ENCODE measurements around the gene FAM240A.
A peak's percentile ranks its signal among the peaks of the same experiment; 100 is the strongest.

The FAM240A gene

DNA sequence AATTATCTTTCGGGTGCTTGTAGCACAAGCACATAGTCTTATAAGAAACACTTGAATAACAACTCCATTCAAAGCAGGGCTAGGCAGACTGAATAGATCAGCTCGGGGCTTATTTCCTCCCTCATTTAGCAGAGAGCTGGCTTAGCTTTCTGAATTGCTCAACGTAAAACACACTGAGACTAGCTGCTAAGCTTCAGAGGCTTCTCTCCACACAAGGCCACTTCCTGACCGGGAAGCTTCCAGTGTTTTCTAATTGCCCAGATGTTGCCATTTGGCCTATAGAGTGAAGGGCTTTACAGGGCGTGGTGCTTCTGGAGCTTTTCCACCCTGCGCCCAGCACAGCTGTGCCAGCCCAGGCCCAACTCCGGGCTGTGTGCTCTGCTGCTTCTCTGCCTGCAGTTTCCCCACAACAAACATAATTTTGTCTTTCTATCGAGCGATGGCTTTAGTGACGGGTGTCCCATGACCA, 16.6 kb downstream of the FAM240A start:
- DNase-seq, result no peak

DNA sequence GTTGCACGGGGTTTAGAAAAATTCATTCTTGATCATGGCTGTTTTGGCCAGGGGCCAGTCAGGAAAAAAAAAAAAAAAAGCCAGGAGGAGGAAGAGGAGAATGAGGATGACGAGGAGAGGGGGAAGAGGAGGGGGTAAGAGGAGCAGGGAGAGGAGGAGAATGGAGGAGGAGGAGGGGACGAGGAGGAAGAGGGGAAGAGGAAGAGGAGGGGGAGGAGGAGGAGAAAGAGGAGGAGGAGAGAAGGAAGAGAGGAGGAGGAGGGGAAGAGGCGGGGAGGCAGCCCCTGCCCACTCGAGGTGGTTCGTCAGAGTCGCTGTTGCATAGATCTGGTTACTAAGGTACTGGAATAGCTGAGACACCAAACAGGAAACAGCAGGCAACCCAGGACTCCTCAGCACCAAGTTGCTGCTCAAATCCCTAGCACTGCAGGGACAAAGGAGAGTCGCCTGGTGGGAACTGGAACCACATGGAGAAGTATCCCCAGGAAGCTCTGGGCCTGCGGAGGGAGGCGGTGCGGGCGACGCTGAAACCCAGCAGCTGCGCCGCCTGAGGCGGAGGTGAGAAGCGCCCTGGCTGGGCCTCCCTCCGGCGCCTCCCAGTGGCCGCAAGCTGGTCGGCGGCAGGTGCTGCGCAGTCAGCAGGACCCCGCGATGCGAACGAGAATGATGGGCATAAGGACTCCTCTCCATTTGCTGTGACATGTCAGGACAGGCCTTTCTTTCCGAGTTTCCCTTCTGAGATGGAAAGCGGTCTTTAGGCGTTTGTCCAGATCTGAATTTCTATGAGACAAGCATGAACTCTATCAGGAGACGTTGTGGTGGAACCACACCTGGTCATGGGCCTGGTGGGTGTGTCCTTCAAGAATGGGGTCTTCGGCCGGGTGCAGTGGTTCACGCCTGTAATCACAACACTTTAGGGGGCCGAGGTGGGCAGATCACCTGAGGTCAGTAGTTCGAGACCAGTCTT, 17.5 kb downstream of the FAM240A start:
- no peak for DNase-seq

DNA sequence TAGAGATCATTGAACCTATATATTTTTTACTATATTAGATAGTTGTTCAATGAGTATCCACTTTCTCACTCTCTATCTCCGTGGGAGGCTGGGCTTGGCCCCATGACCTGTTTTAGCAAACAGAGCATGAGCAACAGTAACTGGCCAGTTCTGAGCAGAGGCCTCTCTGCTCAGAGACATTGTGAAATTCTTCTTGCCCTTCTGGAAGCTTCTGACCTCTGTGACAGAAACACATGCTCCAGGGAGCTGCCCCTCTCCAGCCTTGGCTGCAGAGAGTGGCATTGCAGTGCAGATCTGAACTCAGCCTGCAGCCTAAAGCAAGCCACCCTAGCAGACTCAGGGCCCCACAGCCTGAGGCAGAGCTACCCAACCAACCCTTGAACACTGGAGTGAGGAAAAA, 20.5 kb downstream of the FAM240A start:
- no peak for DNase-seq

DNA sequence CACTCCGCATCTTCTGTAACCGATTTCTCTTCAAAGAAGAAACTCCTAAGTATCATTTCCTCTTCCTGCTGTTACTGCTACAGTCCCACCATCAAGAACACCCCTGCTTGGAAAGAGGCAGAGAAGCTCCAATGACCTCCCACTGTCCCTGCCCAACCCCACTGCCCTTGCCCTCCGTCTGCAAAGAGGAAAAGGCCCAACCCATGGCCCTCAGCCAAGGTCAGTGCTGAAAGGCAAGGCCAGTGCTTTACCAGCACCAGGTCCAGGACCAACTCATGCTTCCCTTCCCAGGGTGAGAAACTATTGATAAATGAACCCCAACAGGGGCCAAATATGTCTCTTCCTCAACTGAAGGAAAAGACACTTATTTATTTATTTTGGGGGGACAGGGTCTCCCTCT, 22.5 kb downstream of the FAM240A start:
- DNase-seq, result no peak

DNA sequence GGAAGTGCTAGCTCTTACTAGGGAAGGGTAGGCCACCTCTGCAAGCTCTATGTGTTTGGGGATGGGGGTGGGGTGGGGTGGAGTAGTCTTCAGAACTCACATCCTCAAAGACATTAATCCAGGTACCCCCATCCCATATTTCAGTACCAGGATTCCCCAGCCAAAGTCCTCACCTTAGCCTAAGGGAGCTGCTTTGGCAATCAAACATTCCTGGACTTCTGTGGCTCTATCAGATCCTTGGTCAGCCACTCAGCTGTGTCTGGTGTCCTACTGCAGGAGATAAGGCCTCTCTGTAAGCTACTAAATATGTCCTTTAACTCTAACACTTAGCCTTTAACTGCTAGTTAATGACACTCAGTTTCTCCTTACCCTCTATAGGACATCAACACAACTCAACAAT, 26.9 kb downstream of the FAM240A start:
- no peak for DNase-seq

DNA sequence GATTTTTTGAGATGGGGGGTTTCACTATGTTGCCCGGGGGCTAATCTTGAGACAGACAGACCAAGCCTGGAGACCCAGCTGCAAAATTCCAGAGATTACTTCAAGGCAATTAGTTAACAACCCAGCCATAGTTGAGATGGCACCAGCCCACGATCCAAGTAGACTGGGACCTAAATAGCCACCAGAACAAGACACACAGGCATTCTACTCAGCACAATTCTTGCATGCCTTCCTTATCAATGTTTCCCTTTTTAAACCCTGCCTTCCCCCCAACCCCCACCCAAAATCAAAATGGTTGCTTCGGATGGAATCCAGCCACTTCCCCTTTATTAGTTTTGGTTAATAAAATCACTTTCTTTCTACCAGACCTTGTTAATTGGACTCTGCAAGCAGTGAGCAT, 28.6 kb downstream of the FAM240A start:
- no peak for DNase-seq

DNA sequence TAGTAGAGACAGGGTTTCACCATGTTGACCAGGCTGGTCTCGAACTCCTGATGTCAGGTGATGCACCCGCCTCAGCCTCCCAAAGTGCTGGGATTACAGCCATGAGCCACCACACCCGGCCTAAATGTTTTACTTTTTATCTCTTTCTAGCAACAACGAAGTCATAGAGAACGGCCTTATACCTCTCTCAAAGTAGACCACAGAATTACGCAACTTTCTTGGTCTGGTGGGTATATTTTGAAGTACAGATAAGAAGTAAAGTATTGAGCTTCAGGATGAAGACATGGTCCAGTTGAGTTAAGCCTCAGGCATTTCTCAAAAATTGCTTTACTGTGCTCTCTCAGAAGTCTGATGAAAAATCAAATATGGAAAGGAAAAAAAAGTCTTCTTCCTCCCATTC, 30.6 kb downstream of the FAM240A start:
- no peak for DNase-seq

DNA sequence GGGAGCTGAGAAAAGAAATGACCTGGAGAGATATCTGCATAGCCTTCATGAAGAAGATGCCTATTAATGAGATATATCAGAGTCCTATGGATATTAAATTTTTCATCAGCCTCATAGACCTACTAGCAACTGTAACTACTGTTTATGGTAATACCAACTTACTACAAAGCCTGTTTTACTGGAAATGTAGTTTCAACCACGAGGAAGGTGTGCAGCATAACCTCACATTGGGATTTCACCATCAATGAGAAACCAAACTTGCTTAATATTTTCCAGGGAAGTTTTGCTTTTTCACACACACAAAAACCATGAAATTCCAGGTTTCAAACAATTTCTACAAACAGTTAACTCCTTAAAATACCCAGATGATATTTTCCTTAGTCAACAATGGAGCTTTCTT, 31.4 kb downstream of the FAM240A start:
- DNase-seq, result no peak

DNA sequence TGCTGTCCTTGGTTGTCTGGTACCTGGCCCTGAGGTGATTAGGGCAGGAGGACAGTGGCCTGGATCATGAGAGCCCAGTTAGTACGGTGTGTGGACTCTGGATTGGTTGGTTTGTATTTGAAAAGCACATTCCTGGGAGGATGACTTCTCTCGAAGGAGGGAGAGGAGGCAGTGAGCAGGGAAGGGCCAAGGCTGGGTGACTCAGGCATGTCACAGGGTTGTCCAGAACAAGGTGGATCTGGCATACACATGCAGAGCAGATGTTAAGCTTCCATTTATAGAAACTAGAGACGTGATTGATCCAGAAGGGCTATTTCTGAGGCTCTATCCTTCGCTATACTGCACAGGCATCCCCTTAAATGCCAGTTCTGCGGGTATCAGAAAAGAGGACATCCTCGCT, 34.4 kb downstream of the FAM240A start:
- no peak for DNase-seq

DNA sequence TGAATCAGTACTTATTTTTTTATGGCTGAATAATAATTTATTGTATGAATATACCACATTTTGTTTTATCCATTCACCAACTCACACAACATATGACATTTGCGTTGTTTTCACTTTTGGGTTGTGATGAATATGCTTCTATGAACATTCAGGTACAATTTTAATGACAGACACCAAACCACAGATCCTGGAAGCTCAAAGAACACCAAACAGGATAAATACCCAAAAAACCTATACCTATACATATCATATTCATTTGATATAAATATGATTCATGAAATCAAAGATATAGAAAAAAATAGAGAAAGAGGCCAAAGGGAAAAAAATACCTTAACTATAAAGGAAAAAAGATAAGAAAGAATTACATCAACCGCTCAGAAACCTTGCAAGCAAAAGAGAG, 35.8 kb downstream of the FAM240A start:
- no peak for DNase-seq

DNA sequence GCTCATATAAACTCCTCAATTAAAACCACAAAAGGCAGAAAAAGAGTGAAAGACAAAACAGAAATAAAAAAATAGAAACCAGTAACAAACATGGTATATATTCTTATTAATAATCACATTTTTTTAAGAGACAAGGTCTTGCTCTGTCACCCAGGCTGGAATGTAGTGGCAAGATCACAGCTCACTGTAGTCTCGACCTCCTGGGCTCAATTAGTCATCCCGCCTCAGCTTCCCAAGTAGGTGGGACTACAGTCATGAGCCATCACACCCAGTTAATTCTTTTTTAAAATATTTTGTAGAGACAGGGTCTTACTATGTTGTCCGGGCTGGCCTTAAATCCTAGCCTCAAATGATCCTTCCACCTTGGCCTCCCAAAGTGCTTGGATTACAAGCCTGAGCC, 37.1 kb downstream of the FAM240A start:
- no peak for DNase-seq

DNA sequence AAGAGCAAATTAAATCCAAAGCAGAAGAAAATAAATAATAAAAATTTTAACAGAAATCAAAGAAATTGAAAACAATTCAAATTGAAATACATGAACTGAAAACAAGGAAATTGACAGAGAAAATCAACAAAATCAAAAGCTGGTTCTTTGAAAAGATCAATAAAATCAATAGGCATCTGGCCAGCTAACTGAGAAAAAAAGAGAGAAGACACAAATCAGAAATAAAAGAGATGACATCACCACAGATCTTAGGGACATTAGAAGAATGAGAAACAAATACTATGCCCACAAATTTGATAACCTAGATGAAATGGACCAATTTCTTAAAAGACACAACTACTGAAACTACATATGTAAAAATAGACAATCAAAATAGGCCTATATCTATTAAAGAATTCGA, 38.8 kb downstream of the FAM240A start:
- no peak for DNase-seq

DNA sequence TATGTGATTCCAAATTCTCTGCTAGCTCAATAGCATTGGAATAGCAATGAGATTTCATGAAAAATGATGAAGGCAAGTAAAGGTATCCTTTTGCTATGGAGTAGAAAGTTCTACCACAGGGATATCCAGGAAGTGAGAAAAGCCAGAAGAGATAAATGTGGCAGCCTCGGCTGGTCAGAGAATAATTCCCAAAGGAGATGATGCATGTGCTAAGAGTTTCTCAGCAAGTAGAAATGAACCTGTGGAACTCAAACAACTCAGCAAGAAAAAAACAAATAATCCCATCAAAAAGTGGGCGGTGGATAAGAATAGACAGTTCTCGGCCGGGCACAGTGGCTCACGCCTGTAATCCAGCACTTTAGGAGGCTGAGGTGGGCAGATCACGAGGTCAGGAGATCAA, 42.9 kb downstream of the FAM240A start:
- no peak for DNase-seq

DNA sequence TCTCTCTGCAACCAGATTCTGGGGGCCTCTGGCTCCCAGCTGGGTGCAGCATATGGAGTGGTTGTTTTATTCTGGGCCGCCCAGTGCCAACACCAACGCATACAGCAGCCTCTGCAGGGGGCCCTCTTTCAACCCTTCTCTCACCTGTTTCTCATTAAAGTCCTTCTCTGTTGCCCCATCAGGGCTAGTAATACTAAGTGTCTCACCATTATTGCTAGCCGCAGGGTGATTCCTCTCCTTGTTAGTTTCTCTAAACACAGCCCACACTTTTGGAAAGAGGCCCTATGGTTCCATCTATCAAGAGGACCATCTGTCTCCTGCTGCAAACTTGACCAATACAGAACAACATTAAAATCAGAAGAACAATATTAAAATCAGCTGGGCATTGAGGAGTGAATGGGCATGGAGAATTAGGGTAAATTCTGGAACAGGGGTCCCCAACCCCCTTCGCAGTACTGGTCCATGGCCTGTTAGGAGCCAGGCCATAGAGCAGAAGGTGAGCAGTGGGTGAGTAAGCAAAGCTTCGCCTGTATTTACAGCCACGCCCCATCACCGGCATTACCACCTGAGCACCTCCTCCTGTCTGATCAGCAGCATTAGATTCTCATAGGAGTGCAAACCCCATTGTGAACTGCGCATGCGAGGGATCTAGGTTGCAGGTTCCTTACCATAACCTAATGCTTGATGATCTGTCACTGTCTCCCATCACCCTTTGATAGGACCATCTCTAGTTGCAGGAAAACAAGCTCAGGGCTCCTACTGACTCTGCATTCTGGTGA, 44.6 kb downstream of the FAM240A start:
- DNase-seq, result no peak

DNA sequence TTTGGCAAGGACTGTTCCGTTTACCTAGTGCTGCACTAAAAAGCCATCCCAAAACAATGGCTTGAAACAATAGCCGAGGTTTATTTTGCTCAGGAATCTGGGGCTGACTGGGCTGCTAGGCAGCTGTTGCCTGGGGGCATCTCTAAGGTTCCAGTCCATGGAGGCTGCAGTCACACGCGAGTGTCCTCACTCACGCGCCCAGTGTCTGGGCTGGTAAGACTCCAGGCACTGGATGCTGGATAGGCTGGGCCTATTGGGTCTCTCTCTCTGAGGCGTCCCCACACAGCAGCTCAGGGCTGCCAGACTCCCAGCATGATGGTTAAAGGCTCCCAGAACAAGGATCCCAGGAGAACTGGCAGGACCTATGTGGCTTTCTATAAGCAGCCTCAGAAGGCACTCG, 47.0 kb downstream of the FAM240A start:
- no peak for DNase-seq

DNA sequence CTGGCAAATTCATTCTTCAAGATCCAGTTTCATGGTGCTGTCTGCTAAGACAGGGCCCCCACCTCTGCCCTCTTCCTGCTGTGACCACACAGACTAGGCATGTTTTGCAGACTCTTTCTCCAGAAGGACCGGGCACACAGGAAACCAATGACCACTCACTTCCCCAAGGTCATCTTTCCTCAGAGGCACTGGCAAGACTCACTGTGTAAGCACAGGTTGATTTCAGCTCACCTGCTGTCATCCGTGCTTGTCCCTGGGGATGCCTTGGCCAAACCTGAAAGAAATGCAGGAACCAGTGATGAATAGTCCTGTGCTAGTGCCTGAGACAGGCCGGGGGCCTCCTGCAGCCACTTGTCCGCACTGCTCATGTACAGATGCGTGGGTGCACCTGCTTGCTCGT, 47.7 kb downstream of the FAM240A start:
- DNase-seq, result no peak

DNA sequence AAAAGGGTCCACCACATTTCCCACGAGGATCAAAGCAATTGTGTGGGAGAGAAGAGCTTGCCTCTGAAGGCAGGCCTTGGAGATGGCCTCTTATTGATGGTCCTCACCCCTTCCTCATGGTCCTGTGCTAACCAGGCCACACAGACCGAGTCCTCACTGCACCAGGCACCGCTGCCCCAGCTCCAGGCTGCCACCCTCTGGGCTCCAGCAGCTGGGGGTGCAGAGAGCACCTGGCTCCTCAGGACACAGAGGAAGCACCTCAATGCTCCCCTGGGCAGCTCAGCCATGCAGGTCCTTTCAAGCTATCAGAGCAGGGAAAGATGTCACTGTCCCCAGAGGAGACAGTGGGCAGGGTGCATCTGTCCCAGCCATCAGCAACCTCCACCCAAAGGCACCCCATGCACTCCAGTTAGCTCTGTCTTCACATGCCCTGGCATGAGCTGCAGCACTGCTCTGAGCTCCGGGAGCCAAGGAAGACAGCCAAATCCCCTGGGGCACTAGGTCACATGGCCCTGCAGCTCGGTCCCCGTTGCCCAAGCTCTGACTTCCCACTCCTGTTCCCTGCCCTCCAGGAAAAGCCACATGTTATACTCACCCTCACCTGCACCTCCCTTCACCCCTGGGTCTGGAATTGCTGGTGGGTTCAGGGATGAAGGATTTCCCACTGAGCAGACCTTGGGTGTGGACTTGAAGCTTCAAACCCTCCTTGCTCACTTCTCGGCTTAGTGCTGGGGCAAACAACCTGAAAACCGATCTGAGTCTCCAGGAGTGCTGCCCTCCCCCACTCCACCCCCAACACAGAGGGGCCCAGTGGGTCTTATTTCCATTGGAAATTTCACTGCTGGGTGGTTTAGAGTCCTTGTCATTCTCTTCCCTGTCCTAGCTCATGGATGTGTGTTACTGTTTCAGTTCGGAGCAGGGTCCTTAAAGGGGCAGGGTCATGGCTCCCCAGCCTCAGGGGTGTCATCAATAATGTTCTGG, 48.5 kb downstream of the FAM240A start:
- DNase-seq, result no peak

DNA sequence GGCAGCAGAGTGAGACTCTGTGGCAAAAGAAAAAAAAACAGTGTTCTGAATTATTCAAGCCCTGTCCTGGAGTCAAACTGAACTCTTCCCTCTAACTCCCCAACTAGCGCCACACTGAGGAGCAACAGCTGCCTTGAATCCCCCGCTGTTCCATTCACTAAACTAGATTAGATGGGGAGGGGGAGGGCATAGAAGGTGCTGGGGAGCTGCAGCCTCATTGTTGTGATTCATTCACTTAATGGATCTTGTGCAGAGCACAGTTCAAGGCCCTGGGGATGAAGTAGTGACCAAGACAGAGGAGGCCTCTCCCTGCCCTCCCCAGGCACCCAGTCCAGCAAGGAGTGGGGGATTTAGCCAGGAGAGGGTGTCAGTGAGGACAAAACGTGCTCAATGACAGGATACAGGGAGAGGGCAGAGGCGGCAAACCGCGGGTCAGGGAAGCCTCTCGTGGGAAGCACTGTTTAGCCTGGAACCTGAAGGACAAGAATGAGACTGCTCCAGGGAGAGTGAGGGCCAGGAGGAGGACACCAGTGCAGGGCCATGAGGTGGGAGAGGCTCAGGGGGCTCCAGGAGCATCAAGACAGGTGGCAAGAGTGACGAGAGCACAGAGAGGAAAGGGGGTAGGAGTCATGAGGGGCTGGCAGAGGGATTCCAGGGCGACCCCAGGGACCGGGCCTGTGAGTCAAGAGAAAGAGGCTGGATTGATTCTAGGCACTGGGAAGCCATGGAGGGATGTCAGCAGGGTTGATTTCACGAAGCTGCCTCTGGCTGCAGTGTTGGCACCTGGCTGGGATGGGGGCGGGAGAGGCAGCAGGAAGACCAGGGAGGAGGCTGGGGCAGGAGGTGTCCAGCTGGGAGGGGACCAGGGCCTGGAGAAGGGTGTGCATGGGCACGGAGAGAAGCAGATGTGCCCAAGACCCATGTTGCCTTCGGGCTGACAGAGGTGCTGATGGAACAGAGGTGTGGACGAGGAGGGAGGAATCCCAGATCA, 49.7 kb downstream of the FAM240A start:
- DNase-seq, result no peak

DNA sequence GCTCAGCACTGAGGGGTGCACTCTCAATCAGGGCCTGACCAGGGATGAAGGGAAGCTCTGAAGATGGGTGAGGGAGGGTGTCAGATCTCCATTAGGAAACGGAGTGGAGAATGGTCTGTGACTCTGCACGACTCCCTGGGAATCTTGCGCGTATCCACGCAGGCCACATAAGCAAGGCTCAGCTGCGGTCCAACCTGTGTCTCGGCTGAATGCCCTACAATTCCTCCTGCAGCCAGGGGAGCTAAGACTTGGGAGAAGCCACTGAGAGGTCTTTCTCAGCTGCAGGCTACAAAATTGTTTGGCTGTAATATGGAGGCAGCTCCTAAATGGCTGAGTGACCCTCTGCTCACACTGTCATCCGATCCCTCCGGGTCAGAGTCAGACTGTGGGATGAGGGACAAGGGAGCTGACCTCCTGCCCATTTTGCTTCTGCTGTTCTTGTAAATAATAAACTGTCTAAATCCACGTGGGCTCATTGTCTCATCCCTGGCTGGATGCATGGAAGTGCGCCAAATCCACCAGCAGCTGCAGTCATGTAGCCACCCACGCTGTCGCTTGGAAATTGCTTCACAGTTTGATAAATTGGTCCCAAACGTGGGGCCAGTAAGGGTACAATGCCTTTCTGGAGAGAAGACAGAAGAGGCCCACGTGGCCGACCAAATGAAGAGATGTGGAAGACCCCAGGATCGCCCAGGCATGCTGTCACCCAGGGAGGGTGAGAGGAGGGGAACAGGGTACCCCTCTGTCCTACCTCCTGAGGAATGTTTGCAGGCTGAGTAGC, 50.6 kb downstream of the FAM240A start:
- no peak for DNase-seq

DNA sequence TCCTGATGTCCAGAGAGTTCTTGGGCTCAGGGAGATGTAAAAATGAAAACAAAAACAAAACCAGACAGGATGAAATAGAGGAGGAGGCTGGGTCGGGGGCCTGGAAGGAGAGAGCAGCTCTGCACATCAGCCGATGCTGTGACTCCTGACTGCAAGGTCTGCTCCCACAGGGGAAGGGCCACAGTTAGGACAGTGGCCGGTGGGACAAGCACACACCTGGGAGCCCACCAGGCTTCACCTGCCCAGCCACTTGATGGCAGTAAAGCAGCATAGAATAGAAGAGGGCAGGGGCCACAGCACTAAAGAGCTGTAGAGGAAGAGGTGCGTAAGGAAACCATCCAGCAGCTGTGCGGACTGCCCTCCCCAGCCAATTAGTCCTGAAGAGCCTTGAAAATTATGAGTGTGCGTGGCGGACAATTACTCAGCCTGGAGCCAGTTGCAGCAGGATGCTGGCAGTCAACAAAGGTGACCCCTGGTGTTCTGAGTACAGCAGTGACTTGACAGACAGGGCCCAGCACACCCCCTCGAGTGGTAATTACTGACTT, 51.3 kb downstream of the FAM240A start:
- DNase-seq, result peak; percentile 42

Data from DMS79 treated with DMSO at 0.1 percent for 48 hours (cell line).